AG04450 (cell line): ENCODE data around the gene MTURN. TPM values are rescaled to one million over a fixed set of nuclear protein-coding genes. Genes with fewer than 3 reads are reported as not detected.

Source experiments
- CTCF ChIA-PET: fragments of 300-600, 350-600 bp; formaldehyde crosslinking; extraction: SDS; loops from one replicate; lab custom pipeline; 2022; ENCODE audit warnings: antibody characterized with exemption, inconsistent platforms; lab: Charles Lee
- POLR2A ChIA-PET: fragments of 350-600 bp; formaldehyde crosslinking; extraction: SDS; loops from one replicate; lab custom pipeline; 2021; ENCODE audit warnings: antibody characterized with exemption, inconsistent platforms; lab: Yijun Ruan, JAX
- DNase-seq: peaks from one replicate; pipeline ENCODE4 v3.0.0-alpha.2; 2011; ENCODE audit warnings: low read depth, low spot score
- H3K27ac ChIP-seq: one replicate; pipeline ENCODE4 v1.5.1; 2012; ENCODE audit warnings: low read depth, low read length, control low read depth
- H3K27me3 ChIP-seq: one replicate; pipeline ENCODE4 v1.6.0; 2012; ENCODE audit warnings: low read length; ENCODE audit not compliant: control insufficient read depth, insufficient read depth
- H3K4me3 ChIP-seq: 2 replicates; pipeline ENCODE4 v1.5.1; 2011; ENCODE audit warnings: mild to moderate bottlenecking, low read depth, low read length, control low read depth
- H3K9me3 ChIP-seq: 2 replicates; pipeline ENCODE4 v1.5.1; 2012; ENCODE audit warnings: low read length; ENCODE audit not compliant: control insufficient read depth, insufficient read depth
- polyA plus RNA-seq: library from polyadenylated mRNA; depleted of rRNA; stranded (reverse); fragments of >200 nt; gene quantifications from 2 replicates; pipeline ENCODE4 v1.2.3, GENCODE V29; 2011
- TF ChIP-seq, protein P1 (sequence below): IDR thresholded peaks from 2 replicates; pipeline ENCODE4 v1.5.1; 2011; ENCODE audit warnings: low read depth, low read length, control low read depth, inconsistent platforms

Gene MTURN
- polyA plus RNA-seq, 1 experiment = 6.7 TPM

DNA sequence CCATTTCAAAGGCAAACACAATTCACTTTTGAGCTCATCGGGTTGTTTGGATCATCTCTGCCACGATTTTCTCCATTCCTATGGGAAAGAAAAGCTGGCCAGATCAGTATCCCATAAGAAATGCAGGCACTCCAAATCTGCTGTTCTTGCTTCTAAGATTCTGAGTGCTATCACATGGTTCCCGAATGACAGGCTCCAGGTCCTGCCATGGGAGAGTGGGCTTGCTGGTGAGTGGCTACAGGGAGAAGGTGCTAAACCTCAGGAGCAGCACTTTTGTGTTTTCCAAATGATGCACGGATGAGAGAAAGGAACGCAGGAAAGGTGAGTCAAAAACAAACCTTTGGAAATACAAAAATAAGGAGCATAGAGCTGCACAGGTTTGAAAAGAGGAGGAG, 32.1 kb downstream of the MTURN start:
- no peaks in the 10 kb centered on the region for H3K27me3 ChIP-seq
- POLR2A ChIA-PET = no interaction called here
- DNase-seq = no peak
- H3K27ac ChIP-seq = no peak overlapping the region
- TF ChIP-seq, protein P1, sequence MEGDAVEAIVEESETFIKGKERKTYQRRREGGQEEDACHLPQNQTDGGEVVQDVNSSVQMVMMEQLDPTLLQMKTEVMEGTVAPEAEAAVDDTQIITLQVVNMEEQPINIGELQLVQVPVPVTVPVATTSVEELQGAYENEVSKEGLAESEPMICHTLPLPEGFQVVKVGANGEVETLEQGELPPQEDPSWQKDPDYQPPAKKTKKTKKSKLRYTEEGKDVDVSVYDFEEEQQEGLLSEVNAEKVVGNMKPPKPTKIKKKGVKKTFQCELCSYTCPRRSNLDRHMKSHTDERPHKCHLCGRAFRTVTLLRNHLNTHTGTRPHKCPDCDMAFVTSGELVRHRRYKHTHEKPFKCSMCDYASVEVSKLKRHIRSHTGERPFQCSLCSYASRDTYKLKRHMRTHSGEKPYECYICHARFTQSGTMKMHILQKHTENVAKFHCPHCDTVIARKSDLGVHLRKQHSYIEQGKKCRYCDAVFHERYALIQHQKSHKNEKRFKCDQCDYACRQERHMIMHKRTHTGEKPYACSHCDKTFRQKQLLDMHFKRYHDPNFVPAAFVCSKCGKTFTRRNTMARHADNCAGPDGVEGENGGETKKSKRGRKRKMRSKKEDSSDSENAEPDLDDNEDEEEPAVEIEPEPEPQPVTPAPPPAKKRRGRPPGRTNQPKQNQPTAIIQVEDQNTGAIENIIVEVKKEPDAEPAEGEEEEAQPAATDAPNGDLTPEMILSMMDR = no peak
- H3K4me3 ChIP-seq = no peak overlapping the region
- H3K9me3 ChIP-seq = no peaks in the 10 kb centered on the region
- CTCF ChIA-PET = no interaction called here

- no peak overlapping the region for H3K27ac ChIP-seq
- TF ChIP-seq, protein P1 = no peak
- CTCF ChIA-PET = no interaction called here
- POLR2A ChIA-PET = no interaction called here
- H3K27me3 ChIP-seq = no peaks in the 10 kb centered on the region
- no peak overlapping the region for H3K4me3 ChIP-seq
- no peaks in the 10 kb centered on the region for H3K9me3 ChIP-seq
- DNase-seq = no peak
Observed at GRCh38 chr7:30167901-30168300, 33.1 kb downstream of the MTURN start.

DNA sequence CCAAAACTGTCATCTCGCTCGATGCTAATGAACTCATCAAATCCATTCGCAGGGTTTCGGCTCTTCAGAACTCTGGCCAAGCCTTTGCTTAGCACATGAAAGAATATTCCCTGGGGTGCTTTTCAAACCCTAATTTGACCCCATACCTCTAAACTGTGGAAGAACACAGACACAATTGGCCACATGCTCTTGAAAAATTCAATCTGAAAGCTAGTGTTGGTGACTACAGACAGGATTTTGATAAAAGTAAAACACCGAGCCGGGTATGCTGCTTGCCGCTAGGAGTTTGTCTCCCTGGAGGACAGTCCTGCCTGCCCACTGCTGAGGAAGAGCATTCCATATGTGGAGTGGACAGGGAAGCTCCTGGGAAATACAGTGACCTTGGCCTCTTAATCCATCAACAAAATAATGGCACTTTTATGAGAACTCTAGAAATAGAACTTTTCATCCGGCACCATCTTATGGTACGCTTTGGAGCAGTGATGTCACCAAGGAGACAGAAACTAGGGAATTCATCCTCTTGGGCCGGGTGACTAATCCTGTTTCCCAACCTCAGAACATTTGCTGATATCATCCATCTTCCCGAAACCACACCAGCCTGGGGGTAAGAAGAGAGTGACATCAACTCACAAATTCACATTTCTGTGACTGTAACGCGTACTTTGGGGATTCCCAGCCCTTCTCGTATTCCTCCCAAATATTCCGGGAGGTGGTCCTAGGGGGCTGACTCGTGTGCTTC, 34.2 kb downstream of the MTURN start:
- DNase-seq = peak; percentile 48
- Histone ChIP-seq H3K27ac (no peak overlapping the region), H3K4me3 (no peak overlapping the region), H3K27me3 (no peaks in the 10 kb centered on the region), H3K9me3 (no peaks in the 10 kb centered on the region)
- POLR2A ChIA-PET = no interaction called here
- CTCF ChIA-PET = interaction anchor here (1.4 kb wide), 1 partner anchor 300 kb away, joined by 6 read pairs; no protein-coding TSS in a partner anchor
- TF ChIP-seq, protein P1 = no peak

DNA sequence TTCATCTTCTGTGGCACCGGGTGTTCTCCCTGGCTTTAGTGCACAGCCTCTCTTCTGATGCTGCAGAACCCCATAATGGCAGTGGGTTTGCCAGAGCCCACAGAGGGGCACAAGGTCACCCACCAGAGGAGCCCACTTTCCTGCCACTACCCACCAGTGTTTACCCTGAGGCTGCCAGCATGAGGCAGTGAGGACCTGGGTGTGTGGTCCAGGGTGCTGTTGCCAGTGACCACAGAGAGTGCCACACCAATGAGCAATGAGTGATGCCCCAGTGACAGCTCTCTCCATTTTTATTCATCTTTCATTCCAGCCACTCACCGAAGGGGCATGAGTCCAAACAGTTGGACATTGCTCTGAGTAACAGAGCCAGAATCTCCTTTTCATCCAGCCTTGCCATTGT, 34.8 kb downstream of the MTURN start:
- TF ChIP-seq, protein P1 = no peak
- DNase-seq = no peak
- ChIA-PET CTCF (interaction anchor here (1.4 kb wide), 1 partner anchor 300 kb away, joined by 6 read pairs; no protein-coding TSS in a partner anchor), POLR2A (no interaction called here)
- no peaks in the 10 kb centered on the region for H3K27me3 ChIP-seq
- no peak overlapping the region for H3K4me3 ChIP-seq
- H3K9me3 ChIP-seq = no peaks in the 10 kb centered on the region
- H3K27ac ChIP-seq = no peak overlapping the region

GRCh38 chr7:30170476-30171205, 35.9 kb downstream of the MTURN start:
- TF ChIP-seq, protein P1 = no peak
- H3K4me3 ChIP-seq = no peak overlapping the region
- ChIA-PET POLR2A (no interaction called here), CTCF (interaction anchor here (1.0 to 1.7 kb wide), 2 partner anchors 8 to 393 kb away, joined by 3 to 4 read pairs; no protein-coding TSS in a partner anchor)
- no peak for DNase-seq
- no peaks in the 10 kb centered on the region for H3K9me3 ChIP-seq
- no peaks in the 10 kb centered on the region for H3K27me3 ChIP-seq
- H3K27ac ChIP-seq = no peak overlapping the region
